NCI-H2196 treated with DMSO at 0.1 percent for 48 hours (cell line): ENCODE results near the gene BSDC1.

ENCODE experiments used
- DNase-seq: peaks from one replicate; lab custom pipeline; 2025; ENCODE audit not compliant: unreplicated experiment; lab: John Stamatoyannopoulos, UW

The BSDC1 gene

DNA sequence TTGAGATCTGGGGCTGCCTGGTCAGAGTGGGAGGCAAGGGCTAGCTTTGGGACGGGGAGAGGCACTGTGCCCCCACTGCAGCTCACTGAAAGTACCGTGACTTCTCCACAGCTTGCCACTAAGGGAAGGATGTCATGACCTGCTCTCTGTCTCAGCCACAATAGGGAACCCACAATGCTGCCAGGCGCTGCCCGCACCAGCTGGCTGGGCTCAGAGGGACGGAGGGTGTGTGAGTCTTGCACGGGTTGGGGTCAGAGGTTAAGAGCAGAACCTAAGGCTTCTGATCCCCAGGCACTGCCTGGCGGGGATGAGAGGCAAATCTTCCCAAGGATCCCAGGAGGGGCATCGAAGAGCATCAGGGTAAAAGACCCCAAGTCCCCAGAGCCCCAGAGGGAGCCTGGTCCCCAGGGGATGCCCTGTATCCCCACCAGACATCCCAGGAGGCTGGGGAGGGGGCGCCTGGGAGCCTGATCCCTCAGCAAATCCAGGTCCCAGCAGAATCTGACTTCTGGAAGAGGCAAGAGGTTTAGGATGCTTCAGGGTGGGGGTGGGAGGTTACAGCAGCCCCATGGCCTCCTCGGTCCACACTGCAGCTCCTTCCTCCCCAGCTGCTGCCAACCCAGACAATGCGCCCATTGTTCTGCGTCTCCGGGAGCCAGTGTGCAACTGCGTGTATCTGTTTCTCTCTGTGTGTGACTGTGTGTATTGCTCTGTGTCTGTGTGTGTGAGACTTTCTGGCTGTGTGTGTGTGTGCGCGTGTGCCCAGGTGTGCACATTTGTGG is 56.2 kb downstream of the BSDC1 start:
- DNase-seq = peak; percentile 30

DNA sequence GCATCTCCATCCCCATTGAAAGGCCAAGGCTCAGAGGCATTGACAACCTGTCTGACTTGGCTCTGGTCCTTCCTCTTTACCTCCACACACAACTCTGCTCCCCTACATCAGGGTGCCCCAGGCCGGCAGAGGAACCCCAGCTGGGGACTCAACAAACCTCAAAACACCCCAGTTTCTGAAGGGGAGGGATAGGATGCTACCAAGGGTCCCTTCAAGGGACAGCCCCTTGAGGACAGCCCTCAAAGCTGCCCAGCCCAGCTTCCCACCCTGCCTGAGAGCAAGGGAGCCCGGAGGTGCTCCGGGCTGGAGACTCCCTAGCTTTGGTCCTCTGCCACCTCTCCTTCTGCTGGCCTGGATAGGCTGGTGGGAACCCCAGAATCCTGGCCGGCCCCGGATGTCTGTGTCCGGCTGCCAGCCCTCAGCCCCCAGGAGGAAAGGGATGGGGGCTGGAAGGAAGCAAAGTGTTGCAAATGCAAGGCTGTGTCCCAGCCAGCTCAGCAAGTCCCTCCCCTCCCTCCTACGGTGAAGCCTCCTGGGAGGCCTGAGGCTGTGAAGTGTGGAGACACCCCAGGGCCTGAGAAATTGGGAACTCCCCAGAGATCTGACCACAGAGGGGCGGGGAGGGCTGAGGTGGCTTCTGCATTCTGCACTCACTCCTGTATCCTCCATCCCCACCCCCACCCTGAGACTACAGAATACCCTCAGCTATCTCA is 57.1 kb downstream of the BSDC1 start:
- DNase-seq = no peak

DNA sequence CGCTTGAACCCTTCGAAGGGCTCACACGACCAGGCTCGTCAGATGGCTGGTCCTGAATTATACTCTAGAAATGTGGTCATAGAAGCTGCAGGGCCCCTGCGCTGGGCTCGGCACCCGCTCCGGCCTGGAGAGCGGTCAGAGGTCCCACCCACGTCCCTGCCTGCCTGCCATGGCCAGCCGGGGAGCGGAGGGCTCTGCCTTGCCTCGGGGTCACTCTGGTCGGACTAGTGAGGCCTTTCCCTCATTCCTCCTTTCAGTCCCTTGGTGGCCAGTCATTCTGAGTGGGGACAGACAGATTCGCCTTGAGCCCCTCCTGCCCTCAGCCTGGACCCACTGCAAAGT is 57.7 kb downstream of the BSDC1 start:
- DNase-seq = no peak

DNA sequence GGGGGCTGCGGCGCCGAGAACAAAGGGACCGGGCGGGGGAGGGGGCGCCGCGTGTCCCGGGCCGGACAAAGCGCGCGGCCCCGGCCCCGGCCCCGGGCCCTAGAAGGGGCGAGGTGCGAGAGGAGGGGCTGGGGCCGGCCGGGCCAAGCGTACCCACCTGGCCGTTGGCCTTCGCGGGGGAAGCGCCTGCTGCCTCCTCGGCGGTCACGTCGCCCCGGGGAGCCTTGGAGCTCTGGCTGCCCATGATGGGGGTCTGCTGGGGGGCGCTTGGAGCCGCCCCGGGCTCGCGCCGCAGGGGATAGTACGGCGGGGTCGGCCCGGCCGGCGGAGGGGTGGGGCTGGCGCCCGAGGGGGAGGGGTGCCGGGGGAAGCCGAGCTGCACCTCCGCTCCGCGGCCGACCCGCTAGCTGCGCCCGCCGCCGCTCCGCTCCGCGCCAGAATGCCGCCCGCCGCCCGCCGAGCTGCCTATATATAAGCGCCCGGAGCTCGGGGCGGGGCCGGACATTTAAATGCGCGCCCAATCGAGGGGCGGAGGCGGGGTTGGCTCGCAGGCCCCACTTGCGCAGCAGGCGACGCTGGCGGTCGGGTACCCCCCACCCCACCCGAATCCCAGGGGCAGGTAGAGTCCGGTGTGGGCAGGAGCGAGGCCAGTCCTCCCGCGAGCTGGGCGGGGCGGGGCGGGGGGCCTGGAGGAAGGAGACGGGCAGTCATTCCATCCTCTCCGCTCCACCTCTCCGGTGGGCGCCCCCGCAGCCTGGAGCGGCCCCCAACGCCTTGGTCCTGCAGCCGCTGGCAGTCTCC is 58.3 kb downstream of the BSDC1 start, which contains the start of gene MARCKSL1:
Gene MARCKSL1 (minus strand): TSS at position 444 of the 801 bp plus-strand sequence. CDS start 200 bp downstream, at position 244.
- peak; percentile 58 for DNase-seq

DNA sequence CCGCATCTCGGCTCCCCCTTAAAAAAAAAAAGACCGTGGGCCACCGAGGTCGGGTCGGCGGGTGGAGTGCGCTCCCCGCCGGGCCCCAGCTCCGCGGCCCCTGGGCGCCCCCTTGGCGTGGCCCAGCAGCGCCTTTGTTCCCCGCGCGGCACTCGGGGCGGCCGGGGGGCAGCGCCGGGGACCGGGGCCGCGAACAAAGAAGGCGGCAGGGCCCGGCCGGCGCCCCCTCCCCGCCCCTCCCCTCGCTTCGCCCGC is 58.8 kb downstream of the BSDC1 start:
- DNase-seq = no peak

DNA sequence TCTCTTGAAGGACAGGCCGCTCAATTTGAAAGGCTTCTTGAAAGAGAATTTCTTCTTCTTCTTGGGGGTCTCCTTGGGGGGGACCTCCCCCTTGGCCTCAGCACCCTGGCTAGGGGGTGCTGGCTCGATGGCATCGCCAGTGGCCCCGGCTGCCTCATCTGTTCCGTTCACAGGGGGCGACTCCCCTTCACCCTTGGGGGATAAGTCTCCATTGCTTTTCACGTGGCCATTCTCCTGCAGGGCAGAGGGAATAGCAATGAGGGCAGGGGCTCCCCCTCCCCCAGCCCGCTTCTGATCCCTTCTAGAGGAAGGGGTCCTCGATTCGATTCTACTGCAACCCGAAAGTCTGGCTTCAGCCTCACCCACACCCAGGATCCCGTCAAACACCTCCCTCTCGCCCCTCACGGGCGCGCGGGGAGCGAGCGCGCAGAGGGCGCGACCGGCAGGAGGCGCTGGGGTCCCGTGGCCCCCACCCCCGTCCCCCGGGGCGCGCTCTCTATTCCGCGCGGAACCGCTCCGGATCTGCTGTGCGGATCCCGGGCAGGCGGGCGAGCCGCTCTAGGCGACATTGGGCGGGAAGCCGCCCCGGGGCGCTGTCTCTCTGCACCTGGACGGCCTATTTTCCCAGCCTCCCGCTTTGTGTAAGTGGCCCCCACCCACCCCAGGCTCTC is 59.2 kb downstream of the BSDC1 start:
- peak; percentile 18 for DNase-seq

DNA sequence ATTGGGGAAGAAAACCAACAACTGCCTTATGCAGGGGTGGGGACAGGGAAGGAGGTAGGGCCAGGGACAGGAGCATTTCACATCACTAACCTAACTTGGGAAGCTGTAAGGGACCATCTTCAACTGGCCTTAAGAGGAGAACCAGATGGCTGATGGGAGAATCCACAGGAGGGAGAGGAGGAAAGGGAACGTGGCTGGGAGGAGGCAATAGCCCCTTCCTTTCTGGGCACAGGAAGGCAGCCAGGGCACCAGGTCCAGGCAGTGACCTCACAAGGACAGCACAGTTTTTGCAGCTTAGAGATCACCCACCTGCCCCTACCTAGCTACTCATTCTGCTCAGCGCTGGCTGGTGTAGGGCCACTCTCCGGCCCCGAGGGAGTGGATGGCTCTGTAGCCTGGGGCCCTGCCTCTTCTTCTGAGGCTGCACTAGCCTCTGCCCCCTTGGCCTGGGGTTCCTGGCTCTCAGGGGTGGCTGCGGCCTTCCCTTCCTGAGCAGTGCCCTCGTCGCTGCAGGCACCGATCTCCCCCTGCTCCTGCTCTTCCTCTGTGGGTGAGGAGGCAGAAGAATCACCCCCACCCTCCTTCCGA is 59.9 kb downstream of the BSDC1 start:
- DNase-seq = no peak

DNA sequence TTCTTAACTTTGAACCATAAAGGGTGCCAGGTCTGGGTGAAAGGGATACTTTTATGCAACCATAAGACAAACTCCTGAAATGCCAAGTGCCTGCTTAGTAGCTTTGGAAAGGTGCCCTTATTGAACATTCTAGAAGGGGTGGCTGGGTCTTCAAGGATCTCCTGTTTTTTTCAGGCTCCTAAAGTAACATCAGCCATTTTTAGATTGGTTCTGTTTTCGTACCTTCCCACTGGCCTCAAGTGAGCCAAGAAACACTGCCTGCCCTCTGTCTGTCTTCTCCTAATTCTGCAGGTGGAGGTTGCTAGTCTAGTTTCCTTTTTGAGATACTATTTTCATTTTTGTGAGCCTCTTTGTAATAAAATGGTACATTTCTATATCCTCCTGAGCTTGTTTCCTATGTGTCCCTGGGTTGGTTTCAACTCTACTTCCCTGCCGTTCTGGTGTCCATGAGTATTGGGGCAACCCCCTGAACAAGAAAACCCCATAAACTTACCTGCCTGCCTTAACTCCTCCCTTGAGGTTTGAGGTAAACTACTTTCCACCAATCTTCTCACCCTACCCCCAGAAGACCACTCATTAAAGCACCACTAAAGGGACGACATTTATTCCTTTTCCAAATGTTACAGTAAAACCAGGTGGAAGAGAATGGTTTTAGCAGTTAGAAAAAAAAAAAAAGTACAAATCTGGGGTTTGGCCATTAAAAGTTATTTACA is 60.8 kb downstream of the BSDC1 start:
- no peak for DNase-seq

DNA sequence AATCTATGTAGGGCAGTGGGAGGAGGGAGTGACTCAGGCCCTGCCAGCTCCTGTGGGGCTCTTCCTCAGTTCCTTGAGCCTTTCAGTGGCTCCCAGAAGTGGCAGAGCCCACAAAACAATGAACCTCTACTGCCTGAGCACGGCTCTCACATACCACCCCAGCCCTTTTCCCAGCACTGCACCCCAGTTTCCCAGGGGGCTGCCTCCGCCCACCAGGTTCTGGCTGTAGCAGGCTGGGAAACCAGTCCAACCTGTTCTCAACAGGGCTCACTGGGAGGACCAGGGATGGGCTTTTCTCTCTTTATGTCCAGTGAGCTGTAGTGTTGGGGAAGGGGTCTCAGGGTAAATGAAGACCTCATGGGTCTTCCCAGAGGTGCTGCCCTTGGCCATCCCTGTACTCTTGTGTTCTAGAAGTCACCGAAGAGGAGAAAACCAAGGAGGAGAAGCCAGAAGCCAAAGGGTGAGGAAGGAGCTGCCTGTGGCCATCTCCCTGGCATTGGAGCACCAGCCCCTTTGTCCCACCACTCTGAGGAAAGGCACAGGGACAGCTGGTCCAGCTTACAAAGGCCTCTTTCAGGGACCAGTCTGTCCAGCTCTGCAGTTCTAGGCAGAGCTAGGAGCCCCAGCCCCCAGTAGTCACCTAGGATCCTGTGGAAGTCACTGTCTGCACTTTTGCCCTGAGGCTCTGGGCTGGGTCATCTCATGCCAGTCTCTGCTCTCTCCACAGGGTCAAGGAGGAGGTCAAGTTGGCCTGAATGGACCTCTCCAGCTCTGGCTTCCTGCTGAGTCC is 61.8 kb downstream of the BSDC1 start:
- no peak for DNase-seq

DNA sequence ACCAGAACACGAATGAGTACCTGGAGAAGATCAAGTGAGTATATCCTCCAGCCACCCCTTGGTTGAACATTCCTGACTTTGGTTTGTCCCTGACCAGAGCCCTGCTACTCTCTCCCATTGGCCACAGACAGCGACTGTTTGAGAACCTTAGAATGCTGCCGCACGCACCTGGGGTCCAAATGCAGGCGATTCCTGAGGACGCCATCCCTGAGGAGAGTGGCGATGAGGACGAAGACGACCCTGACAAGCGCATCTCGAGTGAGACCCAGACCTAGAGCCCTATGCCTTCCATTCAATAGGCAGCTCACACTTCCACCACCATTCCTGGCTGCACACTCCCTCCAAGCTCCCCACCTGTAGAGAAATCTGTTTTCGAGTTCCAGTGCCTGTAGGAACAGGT is 62.7 kb downstream of the BSDC1 start:
- no peak for DNase-seq

DNA sequence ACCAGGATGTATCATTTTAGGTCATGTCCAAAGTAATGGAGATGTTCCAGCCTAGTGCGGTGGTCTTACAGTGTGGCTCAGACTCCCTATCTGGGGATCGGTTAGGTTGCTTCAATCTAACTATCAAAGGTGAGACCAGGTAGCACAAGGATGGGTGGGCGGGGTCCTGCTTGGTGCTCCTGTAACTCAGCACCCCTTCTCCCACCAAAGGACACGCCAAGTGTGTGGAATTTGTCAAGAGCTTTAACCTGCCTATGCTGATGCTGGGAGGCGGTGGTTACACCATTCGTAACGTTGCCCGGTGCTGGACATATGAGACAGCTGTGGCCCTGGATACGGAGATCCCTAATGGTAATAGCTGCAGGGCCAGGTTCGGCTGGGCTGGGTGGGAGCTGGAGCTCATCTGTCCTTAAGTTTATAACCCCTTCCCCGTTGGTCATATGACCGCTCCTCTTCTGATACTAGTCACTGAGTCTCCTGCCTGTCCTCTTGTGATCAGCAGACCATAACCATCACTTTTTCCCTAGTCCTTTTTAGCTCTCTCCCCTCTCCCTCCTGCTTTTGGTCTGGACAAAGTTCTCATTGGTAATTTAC is 63.6 kb downstream of the BSDC1 start:
- DNase-seq = no peak

DNA sequence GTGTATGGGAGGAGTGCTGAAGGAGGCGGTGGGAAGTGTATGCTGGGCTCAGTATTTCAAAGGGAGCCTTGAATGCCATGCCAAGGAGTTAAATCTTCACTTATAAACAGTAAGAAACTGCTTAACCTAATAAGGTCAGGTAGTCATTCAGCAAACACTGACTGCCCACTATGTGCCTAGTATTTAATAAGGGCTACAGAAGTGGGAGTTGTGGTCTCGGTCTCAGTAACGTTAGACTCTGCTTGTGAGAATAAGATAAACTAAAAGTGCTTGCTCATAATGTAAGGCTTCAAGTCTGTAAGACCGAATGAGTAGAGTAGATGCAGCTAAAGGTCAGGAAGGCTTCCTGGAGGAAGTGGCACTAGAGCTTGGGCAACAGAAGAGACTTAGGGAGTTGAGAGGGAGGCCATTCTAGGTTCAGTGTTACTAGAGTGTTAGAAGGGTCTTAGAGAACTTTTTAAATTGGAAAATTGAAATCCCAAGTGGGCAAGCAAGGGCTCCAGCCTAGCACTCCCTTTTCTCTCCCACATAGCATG is 64.2 kb downstream of the BSDC1 start:
- DNase-seq = no peak

DNA sequence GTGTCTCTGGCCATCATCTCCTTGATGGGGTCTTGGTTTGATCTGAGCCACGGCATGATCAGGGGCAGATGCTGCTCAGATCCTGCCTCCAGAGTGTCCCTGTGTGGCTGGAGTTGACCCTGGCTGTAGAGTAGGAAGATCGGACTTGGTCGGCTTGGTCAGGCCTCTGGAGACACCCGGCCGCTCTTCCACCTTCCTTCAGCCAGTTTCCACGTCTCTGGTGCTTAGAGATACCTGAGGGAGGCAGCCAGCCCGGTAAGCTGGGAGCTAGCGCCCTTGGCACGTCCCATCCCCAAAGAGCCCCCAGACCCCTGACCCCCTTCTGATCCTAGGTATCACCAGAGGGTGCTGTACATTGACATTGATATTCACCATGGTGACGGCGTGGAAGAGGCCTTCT is 67.0 kb downstream of the BSDC1 start:
- no peak for DNase-seq

DNA sequence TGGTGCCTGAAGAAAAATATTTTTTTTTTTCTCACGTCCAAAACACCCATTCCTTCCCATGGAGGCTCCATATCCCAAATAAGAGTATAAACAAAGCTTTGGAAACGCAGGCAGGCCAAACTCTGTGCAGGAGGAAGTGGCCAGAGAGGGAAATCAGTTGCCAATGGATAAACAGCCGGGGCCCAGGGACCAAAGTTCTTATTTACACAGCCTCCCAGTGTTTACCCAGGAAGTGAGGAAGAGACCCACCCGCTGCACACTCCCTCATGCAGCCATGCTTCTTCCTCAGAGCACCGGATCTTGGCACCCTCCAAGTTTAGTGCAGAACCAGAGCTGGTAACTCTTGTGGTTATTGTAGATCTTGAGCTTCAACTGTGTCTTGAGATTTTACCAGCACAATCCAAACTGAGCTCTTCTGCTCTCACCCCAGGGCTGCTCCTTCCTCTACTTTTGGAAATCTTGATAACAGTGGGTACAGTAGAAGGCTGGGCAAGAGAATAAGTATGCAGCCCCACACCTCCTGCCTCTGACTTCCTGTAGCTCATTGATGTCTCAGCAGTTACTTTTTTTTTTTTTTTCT is 72.4 kb downstream of the BSDC1 start:
- no peak for DNase-seq

DNA sequence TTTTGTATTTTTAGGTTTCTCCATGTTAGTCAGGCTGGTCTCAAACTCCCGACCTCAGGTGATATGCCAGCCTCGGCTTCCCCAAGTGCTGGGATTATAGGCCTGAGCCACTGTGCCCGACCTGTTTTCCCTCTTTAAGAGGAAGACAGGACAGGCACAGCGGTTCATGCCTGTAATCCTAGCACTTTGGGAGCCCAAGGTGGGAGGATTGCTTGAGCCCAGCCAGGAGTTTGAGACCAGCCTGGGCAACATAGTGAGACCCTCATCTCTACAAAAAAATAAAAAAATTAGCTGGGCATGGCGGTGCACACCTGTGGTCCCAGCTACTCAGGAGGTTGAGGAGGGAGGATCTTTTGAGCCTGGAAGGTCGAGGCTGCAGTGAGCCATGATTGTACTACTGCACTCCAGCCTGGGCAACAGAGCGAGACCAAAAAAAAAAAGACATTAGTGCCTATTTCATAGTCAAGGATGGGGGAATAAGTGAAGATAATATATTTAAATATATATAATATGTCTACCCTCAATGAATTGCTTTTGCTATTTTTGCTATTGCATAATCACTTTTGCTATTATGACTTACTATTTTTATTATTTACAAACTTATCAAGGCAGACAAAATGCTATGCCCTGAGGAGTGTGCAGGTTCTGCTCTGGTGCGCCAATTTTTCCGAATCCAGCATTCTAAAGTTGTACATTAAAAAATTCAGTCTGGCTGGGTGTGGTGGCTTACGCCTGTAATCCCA is 75.9 kb downstream of the BSDC1 start:
- no peak for DNase-seq

DNA sequence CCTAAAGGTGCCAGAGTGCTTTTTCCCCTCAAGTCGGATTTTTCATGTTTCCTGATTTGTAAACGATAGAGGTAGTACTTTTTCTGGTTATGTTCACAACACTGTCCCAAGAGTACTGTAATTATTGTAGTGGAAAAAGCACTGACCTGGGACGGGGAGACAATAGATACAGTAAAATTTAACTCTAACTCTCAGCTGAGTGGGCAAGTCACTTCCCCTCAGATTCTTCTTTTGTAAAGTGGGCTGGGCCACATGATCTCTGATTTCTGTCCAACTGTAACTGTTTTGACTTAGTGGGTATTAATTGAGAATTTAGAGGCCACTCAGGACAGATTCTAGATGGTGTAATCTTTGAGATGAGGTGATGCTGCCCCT is 77.4 kb downstream of the BSDC1 start:
- DNase-seq = no peak
